ENCODE measurements around the gene BMERB1. TPM values are rescaled to one million over a fixed set of nuclear protein-coding genes. Genes with fewer than 3 reads are reported as not detected.
A peak's percentile ranks its signal among the peaks of the same experiment; 100 is the strongest.
"Not testable (repeated sequence)": the region's sequence is repeated elsewhere in the genome, so short reads cannot be mapped to it uniquely, and the experiment has no call there.

Gene BMERB1
- polyA plus RNA-seq, 6 donors from 2014 or later, result 0.36 to 1.1 (median 0.82) TPM; not detected in 2

DNA sequence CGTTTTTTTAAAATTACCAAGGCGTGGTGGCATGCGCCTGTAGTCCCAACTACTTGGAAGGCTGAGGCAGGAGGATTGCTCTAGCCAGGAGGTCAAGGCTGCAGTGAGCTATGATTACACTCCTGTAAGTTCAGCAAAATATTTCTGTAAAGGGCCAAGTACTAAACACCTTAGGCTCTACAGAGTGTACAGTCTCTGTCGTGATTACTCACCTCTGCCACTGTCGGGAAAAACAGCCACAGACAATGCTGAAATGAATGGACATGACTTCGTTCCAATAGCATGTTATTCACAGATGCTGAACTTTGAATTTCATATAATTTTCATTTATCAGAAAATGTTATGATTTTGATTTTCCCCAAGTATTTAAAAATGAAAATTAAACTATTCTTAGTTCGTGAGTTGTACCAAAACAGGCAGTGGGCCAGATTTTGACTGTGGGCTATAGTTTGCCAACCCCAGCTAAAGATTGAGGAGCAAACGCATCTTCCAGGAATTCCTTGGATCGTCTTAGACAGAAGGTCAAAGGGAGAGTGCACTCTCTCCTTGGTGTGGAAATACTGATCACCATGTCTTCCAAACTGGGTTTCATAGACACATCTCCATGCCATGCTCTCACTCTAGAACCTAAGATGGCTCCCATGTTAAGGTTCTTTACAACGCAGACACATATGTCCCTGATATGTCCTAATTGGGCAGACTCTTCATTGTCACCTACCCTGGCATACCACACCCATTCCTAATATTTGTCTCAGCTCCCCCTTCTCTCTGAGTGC lies 119.1 kb downstream of the BMERB1 start:
- Mint-ChIP-seq H3K27ac (no peak overlapping the region), H3K36me3 (no peaks in the 10 kb centered on the region), H3K9me3 (peaks cover 0 to 1% (median 0%) of the 10 kb centered on the region in 7 donors), H3K27me3 (peaks cover 0 to 3% (median 0%) of the 10 kb centered on the region in 3 donors), H3K4me1 (peaks cover 0 to 3% (median 0%) of the 10 kb centered on the region in 3 donors), H3K4me3 (no peak overlapping the region)
- ATAC-seq (ENCODE audit: low read depth in 2 of 2) (no peak), DNase-seq (no peak)

GRCh38 chr16:15556130-15556529 lies 121.7 kb downstream of the BMERB1 start:
- H3K27me3 Mint-ChIP-seq, result peaks cover 0 to 11% (median 0%) of the 10 kb centered on the region in 3 donors
- ATAC-seq (ENCODE audit: low read depth in 2 of 2) (no peak), DNase-seq (no peak)
- peaks cover 0 to 3% (median 0%) of the 10 kb centered on the region in 3 donors for H3K4me1 Mint-ChIP-seq
- no peak overlapping the region for H3K27ac Mint-ChIP-seq
- peaks cover 0 to 1% (median 0%) of the 10 kb centered on the region in 7 donors for H3K9me3 Mint-ChIP-seq
- H3K4me3 Mint-ChIP-seq, result no peak overlapping the region
- H3K36me3 Mint-ChIP-seq, result no peaks in the 10 kb centered on the region

DNA sequence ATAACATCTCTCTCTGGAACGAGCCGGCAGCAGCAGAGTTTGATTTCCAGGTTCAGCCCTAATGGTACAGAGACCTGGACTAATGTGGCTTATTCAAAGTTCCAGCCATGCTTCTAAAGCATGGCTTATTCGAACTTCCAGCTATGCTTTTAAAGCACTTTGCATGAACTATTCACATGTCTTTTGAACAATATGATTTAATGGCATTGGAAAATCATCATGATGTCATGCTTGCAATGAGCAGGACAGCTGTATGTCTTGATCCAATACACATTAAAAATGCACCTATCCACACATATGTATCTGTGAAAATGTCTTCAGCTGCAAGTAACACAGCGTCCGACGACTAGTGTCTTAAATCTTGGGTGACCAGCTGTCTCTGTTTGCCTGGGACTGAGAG lies 122.9 kb downstream of the BMERB1 start:
- no peak for DNase-seq
- Mint-ChIP-seq H3K4me1 (no peaks in the 10 kb centered on the region), H3K9me3 (peaks cover 0 to 1% (median 0%) of the 10 kb centered on the region in 7 donors), H3K27me3 (peaks cover 0 to 11% (median 0%) of the 10 kb centered on the region in 3 donors), H3K4me3 (no peak overlapping the region), H3K27ac (peak overlapping the region in 1 of 6 donors; percentile 52), H3K36me3 (no peaks in the 10 kb centered on the region)
- no peak for ATAC-seq (ENCODE audit: low read depth in 2 of 2)

GRCh38 chr16:15559176-15559575 lies 124.8 kb downstream of the BMERB1 start:
- no peak for DNase-seq
- no peak overlapping the region for H3K27ac Mint-ChIP-seq
- ATAC-seq (ENCODE audit: low read depth in 2 of 2), result no peak
- no peak overlapping the region for H3K4me3 Mint-ChIP-seq
- peaks cover 0 to 9% of the 10 kb centered on the region in 2 donors for H3K36me3 Mint-ChIP-seq
- H3K9me3 Mint-ChIP-seq, result peaks cover 0 to 7% (median 5%) of the 10 kb centered on the region in 7 donors
- peaks cover 3 to 9% (median 8%) of the 10 kb centered on the region in 3 donors for H3K4me1 Mint-ChIP-seq
- H3K27me3 Mint-ChIP-seq, result peaks cover 0 to 11% (median 0%) of the 10 kb centered on the region in 3 donors

- Mint-ChIP-seq H3K27ac (no peak overlapping the region), H3K27me3 (peaks cover 0 to 6% (median 0%) of the 10 kb centered on the region in 3 donors), H3K36me3 (peaks cover 0 to 10% of the 10 kb centered on the region in 2 donors), H3K4me3 (no peak overlapping the region), H3K4me1 (peaks cover 3 to 9% (median 8%) of the 10 kb centered on the region in 3 donors), H3K9me3 (peaks cover 0 to 6% (median 5%) of the 10 kb centered on the region in 7 donors)
- no peak for DNase-seq
- no peak for ATAC-seq (ENCODE audit: low read depth in 2 of 2)
These were observed 130.4 kb downstream of the BMERB1 start for GRCh38 chr16:15564604-15565339.

- Mint-ChIP-seq H3K4me1 (peaks cover 3 to 9% (median 8%) of the 10 kb centered on the region in 3 donors), H3K27ac (no peak overlapping the region), H3K9me3 (peaks cover 0 to 8% (median 5%) of the 10 kb centered on the region in 7 donors), H3K36me3 (peaks cover 0 to 10% of the 10 kb centered on the region in 2 donors), H3K4me3 (no peak overlapping the region), H3K27me3 (peaks cover 0 to 4% (median 0%) of the 10 kb centered on the region in 3 donors)
- DNase-seq, result no peak
- no peak for ATAC-seq (ENCODE audit: low read depth in 2 of 2)
These were observed 131.7 kb downstream of the BMERB1 start for GRCh38 chr16:15566095-15566494.

DNA sequence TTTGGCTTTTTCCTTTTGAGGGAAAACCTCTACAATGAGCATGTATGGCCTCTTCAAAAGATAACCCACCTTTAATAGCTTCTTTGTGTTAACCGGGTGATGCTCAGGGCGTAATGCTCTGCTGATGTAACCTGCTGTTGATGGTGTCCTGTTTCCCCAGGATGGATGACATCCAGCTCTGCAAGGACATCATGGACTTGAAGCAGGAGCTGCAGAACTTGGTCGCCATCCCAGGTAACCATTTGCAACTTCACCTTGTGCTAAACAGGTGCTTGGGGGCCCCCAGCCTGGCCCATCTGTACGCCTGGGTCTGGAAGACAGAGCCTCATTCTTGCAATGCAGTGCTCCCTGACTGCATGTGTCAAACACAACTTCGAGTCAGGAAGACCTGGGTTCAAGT lies 133.4 kb downstream of the BMERB1 start:
- Mint-ChIP-seq H3K4me3 (no peak overlapping the region), H3K36me3 (peaks cover 0 to 10% of the 10 kb centered on the region in 2 donors), H3K4me1 (peaks cover 4 to 14% (median 8%) of the 10 kb centered on the region in 3 donors), H3K9me3 (peaks cover 0 to 19% (median 7%) of the 10 kb centered on the region in 7 donors), H3K27ac (no peak overlapping the region), H3K27me3 (peaks cover 0 to 4% (median 0%) of the 10 kb centered on the region in 3 donors)
- ATAC-seq (ENCODE audit: low read depth in 2 of 2), result no peak
- DNase-seq, result no peak

DNA sequence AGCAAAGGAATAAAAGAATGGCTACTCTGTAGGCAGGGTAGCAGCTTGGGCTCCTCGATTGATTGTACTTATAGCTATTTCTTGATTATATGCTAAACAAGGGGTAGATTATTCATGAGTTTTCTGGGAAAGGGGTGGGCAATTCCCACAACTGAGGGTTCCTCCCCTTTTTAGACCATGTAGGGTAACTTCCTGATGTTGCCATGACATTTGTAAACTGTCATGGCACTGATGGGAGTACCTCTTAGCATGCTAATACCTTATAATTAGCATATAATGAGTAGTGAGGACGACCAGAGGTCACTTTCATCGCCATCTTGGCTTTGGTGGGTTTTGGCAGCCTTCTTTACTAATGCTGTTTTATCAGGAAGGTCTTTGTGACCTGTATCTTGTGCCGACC lies 136.3 kb downstream of the BMERB1 start:
- not testable (repeated sequence) for ATAC-seq (ENCODE audit: low read depth in 2 of 2); DNase-seq; H3K27me3 Mint-ChIP-seq; H3K27ac Mint-ChIP-seq; H3K4me1 Mint-ChIP-seq; H3K36me3 Mint-ChIP-seq
- Mint-ChIP-seq H3K9me3 (peaks cover 0 to 24% (median 10%) of the 10 kb centered on the region in 7 donors), H3K4me3 (peak overlapping the region in 1 of 8 donors; percentile 56)

DNA sequence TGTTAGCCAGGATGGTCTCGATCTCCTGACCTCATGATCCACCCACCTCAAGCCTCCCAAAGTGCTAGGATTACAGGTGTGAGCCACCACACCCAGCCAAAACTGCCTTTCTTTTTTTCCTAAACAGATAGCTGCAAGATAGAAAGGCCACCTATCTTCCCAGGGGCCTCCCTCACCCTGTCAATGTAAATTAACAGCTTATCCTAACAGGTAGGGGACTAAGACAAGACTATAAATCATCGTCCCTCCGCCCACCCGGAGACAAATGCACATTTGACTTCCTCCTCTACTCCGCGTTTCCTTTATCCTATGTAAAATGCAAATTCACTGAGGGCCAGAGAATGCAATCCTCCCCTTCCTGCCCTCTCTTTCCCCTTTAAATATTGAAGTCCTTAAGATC lies 137.2 kb downstream of the BMERB1 start:
- Mint-ChIP-seq H3K4me1 (peaks cover 0 to 7% (median 3%) of the 10 kb centered on the region in 3 donors), H3K9me3 (peaks cover 0 to 24% (median 10%) of the 10 kb centered on the region in 7 donors), H3K27ac (peak overlapping the region in 2 of 6 donors; percentile 8 to 76), H3K4me3 (peak overlapping the region in 1 of 8 donors; percentile 79), H3K27me3 (peaks cover 0 to 4% (median 0%) of the 10 kb centered on the region in 3 donors), H3K36me3 (no peaks in the 10 kb centered on the region)
- ATAC-seq (ENCODE audit: low read depth in 2 of 2), result no peak
- DNase-seq, result no peak

DNA sequence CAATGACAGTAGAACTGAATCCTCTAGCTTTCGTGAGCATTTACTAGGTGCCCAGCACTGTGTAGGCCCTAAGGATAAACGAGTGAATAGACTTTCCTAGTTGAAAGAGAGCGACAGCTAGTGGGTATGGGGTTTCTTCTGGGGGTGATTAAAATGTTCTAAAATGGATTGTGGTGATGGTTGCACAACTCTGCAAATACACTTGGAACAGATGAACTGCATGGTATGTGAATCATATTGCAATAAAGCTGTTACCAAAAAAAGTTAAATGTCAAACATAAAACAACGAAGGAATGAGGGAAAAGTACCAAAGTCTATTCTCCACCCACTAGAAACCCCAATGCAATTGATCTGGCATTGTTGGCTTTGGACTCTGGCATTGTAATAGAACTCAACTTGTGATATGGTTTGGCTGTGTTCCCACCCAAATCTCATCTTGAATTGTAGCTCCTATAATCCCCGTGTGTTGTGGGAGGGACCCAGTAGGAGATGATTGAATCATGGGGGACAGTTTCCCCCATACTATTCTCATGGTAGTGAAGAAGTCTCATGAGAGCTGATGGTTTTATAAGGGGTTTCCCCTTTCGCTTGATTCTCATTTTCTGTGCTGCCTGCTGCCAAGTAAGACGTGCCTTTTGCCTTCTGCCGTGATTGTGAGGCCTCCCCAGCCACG lies 138.1 kb downstream of the BMERB1 start:
- DNase-seq (no peak), ATAC-seq (ENCODE audit: low read depth in 2 of 2) (no peak)
- Mint-ChIP-seq H3K4me1 (peaks cover 3 to 14% (median 4%) of the 10 kb centered on the region in 3 donors), H3K27me3 (peaks cover 0 to 4% (median 0%) of the 10 kb centered on the region in 3 donors), H3K9me3 (peaks cover 0 to 24% (median 10%) of the 10 kb centered on the region in 7 donors), H3K4me3 (no peak overlapping the region), H3K36me3 (no peaks in the 10 kb centered on the region), H3K27ac (peak overlapping the region in 1 of 6 donors; percentile 69)

DNA sequence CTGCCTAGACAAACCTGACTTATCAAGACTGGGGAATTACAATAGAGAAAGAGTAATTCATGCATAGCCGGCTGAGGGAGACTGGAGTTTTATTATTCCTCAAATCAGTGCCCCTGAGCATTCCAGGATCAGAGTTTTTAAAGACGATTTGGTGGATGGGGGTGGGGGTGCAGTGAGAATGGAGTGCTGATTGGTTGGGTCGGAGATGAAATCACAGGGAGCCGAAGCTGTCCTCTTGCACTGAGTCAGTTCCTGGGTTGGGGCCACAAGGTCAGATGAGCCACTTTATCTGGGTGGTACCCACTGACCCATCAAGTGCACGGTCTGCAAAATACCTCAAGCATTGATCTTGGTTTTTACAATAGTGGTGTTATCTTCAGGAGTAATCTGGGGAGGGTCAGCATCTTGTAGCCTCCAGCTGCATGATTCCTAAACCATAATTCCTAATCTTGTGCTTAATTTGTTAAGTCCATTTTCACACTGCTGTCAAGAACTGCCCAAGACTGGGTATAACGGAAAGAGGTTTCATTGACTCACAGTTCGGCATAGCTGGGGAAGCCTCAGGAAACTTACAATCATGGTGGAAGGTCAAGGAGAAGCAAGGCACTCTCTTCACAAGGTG lies 139.0 kb downstream of the BMERB1 start:
- Mint-ChIP-seq H3K27me3 (peaks cover 0 to 4% (median 0%) of the 10 kb centered on the region in 3 donors), H3K27ac (peak overlapping the region in 2 of 6 donors; percentile 9 to 69), H3K4me1 (peaks cover 3 to 14% (median 5%) of the 10 kb centered on the region in 3 donors), H3K36me3 (no peaks in the 10 kb centered on the region), H3K4me3 (no peak overlapping the region), H3K9me3 (peaks cover 0 to 24% (median 10%) of the 10 kb centered on the region in 7 donors)
- ATAC-seq (ENCODE audit: low read depth in 2 of 2) (no peak), DNase-seq (no peak)

DNA sequence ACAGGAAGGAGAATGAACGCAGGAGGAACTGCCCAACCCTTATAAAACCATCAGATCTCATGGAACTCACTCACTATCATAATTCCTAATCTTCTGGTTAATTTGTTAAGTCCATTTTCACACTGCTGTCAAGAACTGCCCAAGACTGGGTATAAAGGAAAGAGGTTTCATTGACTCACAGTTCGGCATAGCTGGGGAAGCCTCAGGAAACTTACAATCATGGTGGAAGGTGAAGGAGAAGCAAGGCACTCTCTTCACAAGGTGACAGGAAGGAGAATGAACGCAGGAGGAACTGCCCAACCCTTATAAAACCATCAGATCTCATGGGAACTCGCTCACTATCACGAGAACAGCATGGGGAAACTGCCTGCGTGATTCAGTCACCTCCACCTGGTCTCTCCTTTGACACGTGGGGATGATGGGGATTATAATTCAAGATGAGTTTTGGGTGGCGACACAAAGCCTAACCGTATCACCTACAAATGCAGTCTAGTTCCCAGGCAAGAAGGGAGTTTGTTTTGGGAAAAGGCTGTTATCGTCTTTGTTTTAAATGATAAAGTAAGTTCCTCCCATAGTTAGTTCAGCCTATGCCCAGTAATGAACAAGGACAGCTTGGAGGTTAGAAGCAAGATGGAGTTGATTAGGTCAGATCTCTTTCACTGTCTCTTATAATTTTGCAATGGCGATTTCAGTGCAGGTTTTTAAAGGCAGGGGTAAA lies 139.7 kb downstream of the BMERB1 start:
- not testable (repeated sequence) for ATAC-seq (ENCODE audit: low read depth in 2 of 2); H3K27me3 Mint-ChIP-seq; H3K36me3 Mint-ChIP-seq; H3K4me3 Mint-ChIP-seq; H3K27ac Mint-ChIP-seq; DNase-seq
- H3K9me3 Mint-ChIP-seq, result peaks cover 0 to 24% (median 10%) of the 10 kb centered on the region in 7 donors
- H3K4me1 Mint-ChIP-seq, result peaks cover 3 to 14% (median 5%) of the 10 kb centered on the region in 3 donors

Data from naive B cell (primary cell).